ENCODE measurements around the gene SOX13.

DNA sequence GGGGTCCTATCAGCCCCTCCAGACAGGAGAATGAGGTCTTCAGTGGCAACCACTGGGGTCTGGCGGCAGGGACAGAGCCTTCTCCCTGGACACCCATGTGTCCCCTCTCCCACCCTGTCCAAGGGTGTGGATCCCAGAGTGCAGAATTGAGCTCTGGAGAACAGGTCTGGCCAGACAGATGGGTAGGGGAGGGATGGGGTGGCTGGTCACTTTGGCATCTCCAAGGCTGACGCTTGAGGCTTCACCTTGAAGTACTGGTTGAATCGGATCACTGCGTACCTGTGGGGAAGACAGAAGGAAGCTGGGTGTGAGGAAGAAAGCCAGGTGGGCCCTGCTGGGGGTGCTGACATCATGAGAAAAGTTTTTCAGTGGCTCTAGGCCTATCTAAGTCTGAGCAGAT, 59.1 kb downstream of the SOX13 start:
- no peak for TF ChIP-seq ZNF274 (IDR thresholded peaks at IDR 0.05; ENCODE audit: low read depth, low read length)
- TF ChIP-seq YY1 (IDR thresholded peaks at IDR 0.05; ENCODE audit: insufficient read depth, insufficient read length) = no peak
- no peak for TF ChIP-seq SUZ12 (IDR thresholded peaks at IDR 0.05; ENCODE audit: extremely low read depth, insufficient read depth, insufficient read length)
